Mucosa of descending colon (tissue), 3 donors: ENCODE measurements around the gene LRRC53. TPM values are rescaled to one million over a fixed set of nuclear protein-coding genes. Genes with fewer than 3 reads are reported as not detected.

Experiments
- ATAC-seq: fragments of 200-7000 bp; cut with Tn5 transposase; one replicate; pipeline ENCODE4 v1.9.1; 2020; ENCODE audit warnings: mild to moderate bottlenecking, moderate library complexity
- DNase-seq, 3 donors: peaks; one replicate each; pipeline ENCODE4 v3.0.0-alpha.2; 2020
- H3K36me3 ChIP-seq: fragments of 200-600 bp; one replicate; pipeline ENCODE4 v1.8.0; 2021; ENCODE audit warnings: low read depth, mild to moderate bottlenecking
- H3K4me1 ChIP-seq: fragments of 200-600 bp; one replicate; pipeline ENCODE4 v1.8.0; 2021; ENCODE audit warnings: low read depth, mild to moderate bottlenecking
- H3K4me3 ChIP-seq: fragments of 200-600 bp; one replicate; pipeline ENCODE4 v1.8.0; 2021; ENCODE audit warnings: mild to moderate bottlenecking
- H3K9me3 ChIP-seq: fragments of 200-600 bp; one replicate; pipeline ENCODE4 v1.8.0; 2021; ENCODE audit warnings: mild to moderate bottlenecking
- CTCF ChIP-seq: fragments of 200-600 bp; IDR thresholded peaks from one replicate; pipeline ENCODE4 v1.8.0; 2022; ENCODE audit warnings: antibody characterized with exemption, mild to moderate bottlenecking
- intact Hi-C, 2 donors: fragments of 100-400 bp; cut with DNase I in 1 of 2; cut with micrococcal nuclease in 1 of 2; formaldehyde crosslinking; loops; one replicate each; pipeline versions ENCODE4 v1.11.0 to v1.11.1; 2022; cut with DNase I, micrococcal nuclease
- long read RNA-seq, 2 donors: library from polyadenylated mRNA; unstranded; transcript quantifications; one replicate each; pipeline ENCODE4 v2.0.0, GENCODE V29; 2019 to 2021
- total RNA-seq, 3 donors: library from RNA; stranded (reverse); fragmentation: NEBNext Ultra II Directional in 2 of 3; extraction: Animal tissue kit (Norgen Biotek cat#: 25700) in 2 of 3; gene quantifications; one replicate each; pipeline versions ENCODE4 v1.2.1 to v1.2.4, GENCODE V29; 2021 to 2023
- donor health status: DM: no; HTN: no; CAD: no; lungs with moderate emphysema.
- donor health status: DM: no; HTN: no; CAD: no.
- donor health status: DM: no; HTN: yes; CAD: no.

Gene LRRC53
- not detected for total RNA-seq
- long read RNA-seq, donor 1 = 0 reads
- long read RNA-seq, donor 2 = 0 reads

GRCh38 chr1:74512170-74512915, at the start of gene LRRC53:
TSS of gene LRRC53 (minus strand) at chr1:74512611. CDS start at chr1:74483349, 29,262 bp downstream.
- no peak for ATAC-seq
- intact Hi-C loops = no loop called here
- no peak for TF ChIP-seq CTCF
- Histone ChIP-seq H3K9me3 (no peaks in the 10 kb centered on the region), H3K4me3 (no peak within 1 kb of the TSS), H3K4me1 (no peaks in the 10 kb centered on the region), H3K36me3 (no peaks in the 10 kb centered on the region)
- DNase-seq = no peak

- no peak for DNase-seq
- Histone ChIP-seq H3K4me1 (no peaks in the 10 kb centered on the region), H3K9me3 (no peaks in the 10 kb centered on the region), H3K36me3 (no peaks in the 10 kb centered on the region), H3K4me3 (no peak overlapping the region)
- TF ChIP-seq CTCF = no peak
- no peak for ATAC-seq
- intact Hi-C loops = no loop called here
These were observed 37.5 kb upstream of the LRRC53 start for GRCh38 chr1:74549932-74550331.

- H3K4me3 ChIP-seq = no peak overlapping the region
- no peaks in the 10 kb centered on the region for H3K4me1 ChIP-seq
- no peaks in the 10 kb centered on the region for H3K9me3 ChIP-seq
- no peak for TF ChIP-seq CTCF
- intact Hi-C loops = no loop called here
- ATAC-seq = no peak
- H3K36me3 ChIP-seq = no peaks in the 10 kb centered on the region
- DNase-seq = no peak
These were observed 36.7 kb upstream of the LRRC53 start for GRCh38 chr1:74548961-74549750.

- no peak overlapping the region for H3K4me3 ChIP-seq
- intact Hi-C loops = no loop called here
- no peak for ATAC-seq
- DNase-seq = no peak
- no peaks in the 10 kb centered on the region for H3K4me1 ChIP-seq
- TF ChIP-seq CTCF = no peak
- H3K36me3 ChIP-seq = no peaks in the 10 kb centered on the region
- H3K9me3 ChIP-seq = no peaks in the 10 kb centered on the region
These were observed 33.4 kb upstream of the LRRC53 start for GRCh38 chr1:74545821-74546220.

- TF ChIP-seq CTCF = no peak
- ATAC-seq (no peak), DNase-seq (no peak)
- intact Hi-C loops = no loop called here
- Histone ChIP-seq H3K36me3 (no peaks in the 10 kb centered on the region), H3K9me3 (no peaks in the 10 kb centered on the region), H3K4me3 (no peak overlapping the region), H3K4me1 (no peaks in the 10 kb centered on the region)
These were observed 21.8 kb upstream of the LRRC53 start for GRCh38 chr1:74534241-74534640.
